Urinary bladder (tissue), 4 donors: ENCODE results near the gene ADAM10. TPM values are rescaled to one million over a fixed set of nuclear protein-coding genes. Genes with fewer than 3 reads are reported as not detected.

Experiments
- DNase-seq: peaks from one replicate; pipeline ENCODE4 v3.0.0-alpha.2; 2015; ENCODE audit errors: extremely low spot score
- H3K27ac ChIP-seq: one replicate; pipeline ENCODE4 v1.5.1; 2013; ENCODE audit warnings: low read depth, mild to moderate bottlenecking, moderate library complexity
- H3K36me3 ChIP-seq: one replicate; pipeline ENCODE4 v1.6.1; 2013; ENCODE audit warnings: mild to moderate bottlenecking, moderate library complexity; ENCODE audit not compliant: insufficient read depth
- H3K4me1 ChIP-seq: one replicate; pipeline ENCODE4 v1.6.1; 2013; ENCODE audit warnings: mild to moderate bottlenecking, moderate library complexity; ENCODE audit not compliant: insufficient read depth
- H3K4me3 ChIP-seq: one replicate; pipeline ENCODE4 v1.5.1; 2013; ENCODE audit warnings: low read depth, low read length
- WGBS: extraction: QIAGEN DNeasy Blood & Tissue Kit; methylation state at CpG from one replicate; pipeline ENCODE4 v1.1.7; 2013; 5-methylcytosine and 5-hydroxymethylcytosine counted together
- polyA plus RNA-seq: library from polyadenylated mRNA; stranded (reverse); fragments of 200-250 nt; gene quantifications from one replicate; pipeline ENCODE4 v1.2.3, GENCODE V29; 2013
- total RNA-seq: library from RNA; depleted of rRNA; stranded (reverse); fragments of >200 nt; gene quantifications from one replicate; pipeline ENCODE4 v1.2.3, GENCODE V29; 2014
- donor health status: healthy with polysubstance abuse.
- donor health status: healthy.

The ADAM10 gene
- total and polyA plus RNA-seq, 2 donors = 45.6 to 207 TPM

DNA sequence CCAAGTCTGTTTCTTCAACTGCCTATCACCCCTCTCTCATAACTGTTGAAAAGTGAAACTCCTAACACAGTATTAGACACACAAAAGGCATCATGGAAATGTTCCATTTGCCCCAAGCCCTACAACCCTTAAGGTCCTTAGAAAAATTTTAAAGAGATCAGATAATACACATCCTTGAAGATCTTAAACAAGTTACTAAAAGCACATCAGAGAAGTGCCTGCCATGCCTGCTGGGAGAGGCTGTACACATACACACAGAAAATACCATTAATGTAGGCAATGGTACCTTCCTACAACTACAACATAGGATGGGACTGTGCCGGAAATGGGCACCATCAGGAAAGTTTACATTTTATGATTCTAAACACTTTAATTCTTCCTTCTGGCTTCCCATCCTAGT, 3.3 kb downstream of the ADAM10 start:
- Histone ChIP-seq H3K4me3 (no peak overlapping the region), H3K4me1 (no peaks in the 10 kb centered on the region), H3K36me3 (no peaks in the 10 kb centered on the region), H3K27ac (no peak overlapping the region)
- DNase-seq = no peak
- WGBS = 93% methylated on average over 1 of the region's 1 CpG

DNA sequence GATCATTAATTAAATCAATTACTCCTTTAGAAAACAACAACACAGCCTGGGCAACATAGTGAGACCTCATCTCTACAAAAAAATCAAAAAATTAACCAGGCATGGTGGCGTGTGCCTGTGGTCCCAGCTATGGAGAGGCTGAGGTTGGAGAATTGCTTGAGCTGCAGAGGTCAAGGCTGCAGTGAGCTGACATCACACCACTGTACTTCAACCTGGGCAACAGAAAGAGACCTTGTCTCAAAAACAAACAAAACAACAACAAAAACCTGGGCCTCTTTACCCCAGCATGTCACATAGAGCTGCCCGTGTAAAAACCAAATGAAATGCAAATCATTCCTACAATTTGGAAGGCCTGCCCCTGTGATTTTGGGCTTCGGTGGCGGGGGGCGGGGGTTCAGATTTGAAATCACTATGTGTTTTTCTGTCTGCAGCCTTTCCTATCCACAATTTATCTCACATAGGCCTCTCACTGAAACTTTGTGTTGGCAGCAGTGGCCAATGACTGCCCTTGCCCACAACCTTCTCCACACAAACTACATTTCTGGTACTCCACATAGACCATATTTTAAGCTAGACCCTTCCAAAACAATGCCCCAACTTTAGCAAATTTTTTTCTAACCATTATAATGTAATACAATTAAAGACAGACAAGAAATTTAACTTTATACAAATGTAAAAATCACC, 6.5 kb downstream of the ADAM10 start:
- 87% methylated on average over 5 of the region's 5 CpGs for WGBS
- Histone ChIP-seq H3K4me1 (no peaks in the 10 kb centered on the region), H3K36me3 (no peaks in the 10 kb centered on the region), H3K4me3 (no peak overlapping the region), H3K27ac (no peak overlapping the region)
- DNase-seq = no peak

DNA sequence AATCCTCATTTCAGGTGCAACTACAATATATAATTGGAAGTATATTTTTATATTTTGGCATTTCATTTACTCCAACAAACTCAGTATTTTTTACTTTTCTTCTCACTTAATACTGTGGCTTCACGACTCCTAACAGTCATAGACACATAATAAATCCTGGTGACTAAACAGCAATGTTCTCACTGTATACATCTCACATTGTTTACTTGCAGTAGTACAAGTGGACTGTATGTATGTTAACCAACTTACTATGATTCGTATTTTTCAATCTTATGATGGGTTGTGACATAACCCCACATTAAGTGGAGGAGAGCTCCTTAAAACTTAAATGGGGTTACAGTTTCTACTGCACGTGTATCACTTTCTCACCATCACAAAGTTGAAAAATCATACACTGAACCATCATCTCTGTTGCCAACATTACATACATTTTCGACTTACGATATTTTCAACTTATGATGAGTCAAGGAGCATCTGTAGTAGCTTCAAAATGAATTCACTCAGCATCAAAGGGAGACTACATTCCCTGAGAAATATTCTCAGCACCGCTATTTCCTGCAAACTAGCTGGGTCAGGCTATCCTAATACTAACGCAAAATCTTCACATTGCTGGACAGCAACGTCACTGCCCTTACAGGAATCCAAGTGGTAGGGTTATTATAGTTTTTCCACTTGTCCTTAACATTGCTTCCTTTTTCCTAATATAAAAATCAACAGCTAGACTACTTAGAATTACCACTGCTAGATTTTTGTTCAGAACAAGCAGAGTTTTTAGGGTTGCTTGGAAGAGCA, 7.3 kb downstream of the ADAM10 start:
- Histone ChIP-seq H3K36me3 (no peaks in the 10 kb centered on the region), H3K4me3 (no peak overlapping the region), H3K27ac (no peak overlapping the region), H3K4me1 (no peaks in the 10 kb centered on the region)
- WGBS = 66% methylated on average over 8 of the region's 8 CpGs
- DNase-seq = no peak

DNA sequence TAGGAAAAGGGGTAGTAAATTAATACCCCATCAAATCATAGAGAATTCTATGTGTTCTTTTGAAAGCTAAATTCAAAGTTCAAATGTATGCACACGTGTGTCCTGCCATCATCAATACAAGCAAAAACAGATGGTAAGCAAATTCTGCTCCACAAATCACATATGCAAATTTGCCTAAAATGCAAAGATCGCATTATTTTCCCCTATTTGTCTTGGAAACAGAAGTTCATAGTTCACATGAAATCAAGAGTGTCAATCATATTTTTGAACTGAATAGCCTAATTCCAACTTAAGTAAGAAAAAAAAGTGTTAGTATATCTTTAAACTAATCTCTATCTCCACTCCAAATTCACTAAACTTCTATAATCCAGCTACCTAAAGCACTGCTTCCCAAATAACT, 8.5 kb downstream of the ADAM10 start:
- Histone ChIP-seq H3K36me3 (no peaks in the 10 kb centered on the region), H3K4me3 (no peak overlapping the region), H3K4me1 (no peaks in the 10 kb centered on the region), H3K27ac (no peak overlapping the region)
- no peak for DNase-seq
- WGBS = 87% methylated on average over 2 of the region's 2 CpGs

DNA sequence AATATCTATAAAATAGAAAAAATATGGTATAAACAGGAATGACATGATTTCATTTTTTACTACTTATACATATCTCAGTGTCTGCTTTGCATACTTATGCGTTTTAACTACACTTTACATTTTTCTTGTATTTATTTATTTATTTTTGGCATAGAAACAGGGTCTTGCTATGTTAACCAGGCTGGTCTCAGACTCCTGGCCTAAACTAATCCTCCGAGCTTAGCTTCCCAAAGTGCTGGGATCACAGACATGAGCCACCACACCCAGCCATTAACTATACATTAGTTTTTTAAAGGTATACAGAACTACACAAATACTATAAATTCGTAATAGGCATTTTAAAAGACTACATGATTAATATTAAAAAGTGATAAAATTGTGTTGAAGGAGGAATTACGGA, 9.1 kb downstream of the ADAM10 start:
- Histone ChIP-seq H3K4me3 (no peak overlapping the region), H3K4me1 (no peaks in the 10 kb centered on the region)
- 79% methylated on average over 4 of the region's 4 CpGs for WGBS

DNA sequence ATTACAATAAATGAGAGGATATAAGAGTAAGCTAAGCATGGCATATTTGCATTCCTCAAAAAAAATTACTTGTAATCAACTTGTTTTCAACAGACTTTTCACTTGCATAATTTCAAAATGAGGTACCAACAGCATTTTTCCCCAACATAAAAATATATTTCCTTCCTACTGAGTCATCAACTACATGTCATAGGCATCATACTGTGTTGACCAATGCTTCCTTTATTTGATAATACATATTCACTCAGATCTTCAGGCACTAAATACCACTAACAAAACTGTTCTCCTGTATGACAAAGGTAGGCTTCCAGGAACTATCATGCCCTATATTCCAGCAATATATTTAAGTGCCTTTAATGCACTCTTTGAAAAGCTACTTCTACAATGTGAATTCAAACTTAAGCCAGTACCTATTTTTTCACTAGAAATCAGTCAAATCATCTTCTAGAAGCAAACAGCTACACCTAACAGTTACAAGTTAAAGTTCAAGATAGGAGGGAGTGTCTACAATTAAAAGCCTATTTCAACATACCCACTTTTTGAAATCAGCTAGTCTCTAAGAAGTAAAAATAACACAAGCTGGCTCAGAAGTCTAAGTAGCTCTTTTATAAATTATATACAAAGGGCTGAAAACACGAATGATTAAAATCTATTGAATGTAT, 11.3 kb downstream of the ADAM10 start:
- 73% methylated on average over 1 of the region's 1 CpG for WGBS
- Histone ChIP-seq H3K27ac (no peak overlapping the region), H3K4me1 (peaks cover 1% of the 10 kb centered on the region), H3K4me3 (no peak overlapping the region), H3K36me3 (no peaks in the 10 kb centered on the region)
- DNase-seq = no peak

More for the DNA sequence above, 9.1 kb downstream of the ADAM10 start:
- Histone ChIP-seq H3K36me3 (no peaks in the 10 kb centered on the region), H3K27ac (no peak overlapping the region)
- DNase-seq = no peak

DNA sequence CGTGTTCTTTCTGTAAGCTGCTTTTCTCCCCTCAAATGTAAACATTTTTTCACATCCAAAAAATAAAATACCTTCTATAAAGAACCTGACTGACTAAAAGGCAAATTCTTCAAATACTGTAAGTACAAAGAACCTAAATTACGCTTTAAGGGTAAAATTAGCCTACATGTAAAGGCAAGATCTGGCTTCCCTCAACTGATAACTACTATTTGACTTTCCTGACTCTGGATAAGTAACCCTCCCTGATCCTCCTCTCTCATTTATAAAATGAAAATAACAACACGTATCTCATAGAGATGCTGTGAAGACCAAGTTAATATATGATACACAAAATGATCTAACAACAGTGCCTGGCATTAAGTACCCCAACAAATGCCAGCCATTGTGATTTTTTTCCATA, 12.2 kb downstream of the ADAM10 start:
- peaks cover 1% of the 10 kb centered on the region for H3K4me1 ChIP-seq
- DNase-seq = no peak
- no peak overlapping the region for H3K27ac ChIP-seq
- no peaks in the 10 kb centered on the region for H3K36me3 ChIP-seq
- no peak overlapping the region for H3K4me3 ChIP-seq
- WGBS = 86% methylated on average over 3 of the region's 3 CpGs

DNA sequence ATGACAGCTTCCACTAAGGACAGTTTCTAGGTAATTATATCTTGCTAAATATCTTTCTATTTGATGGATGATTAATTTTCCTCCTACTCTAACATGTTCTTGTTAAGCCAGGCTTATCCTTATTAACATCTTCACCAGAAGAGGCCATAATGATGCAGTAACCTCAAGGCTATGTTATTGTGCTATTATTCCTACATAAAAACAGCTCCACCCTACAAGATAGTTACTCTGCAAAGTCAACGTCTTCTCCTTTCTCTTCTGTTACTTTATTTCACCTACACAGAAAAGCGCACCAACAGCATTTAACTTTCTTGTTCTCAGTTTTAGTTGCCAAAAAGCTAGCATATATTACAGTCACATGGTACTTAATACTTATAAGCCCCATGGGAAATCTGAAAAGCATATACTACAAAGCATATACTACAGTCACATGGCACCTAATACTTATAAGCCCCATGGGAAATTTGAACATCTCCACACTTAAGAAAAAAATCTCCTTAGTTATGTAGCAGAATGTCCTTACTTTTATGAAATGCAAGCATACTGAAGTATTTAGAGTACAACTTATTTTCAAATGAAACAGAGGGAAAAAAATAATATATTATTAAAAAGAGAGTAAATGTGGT, 13.4 kb downstream of the ADAM10 start:
- Histone ChIP-seq H3K27ac (no peak overlapping the region), H3K4me3 (no peak overlapping the region), H3K36me3 (no peaks in the 10 kb centered on the region), H3K4me1 (peaks cover 1% of the 10 kb centered on the region)
- 76% methylated on average over 2 of the region's 2 CpGs for WGBS
- no peak for DNase-seq

DNA sequence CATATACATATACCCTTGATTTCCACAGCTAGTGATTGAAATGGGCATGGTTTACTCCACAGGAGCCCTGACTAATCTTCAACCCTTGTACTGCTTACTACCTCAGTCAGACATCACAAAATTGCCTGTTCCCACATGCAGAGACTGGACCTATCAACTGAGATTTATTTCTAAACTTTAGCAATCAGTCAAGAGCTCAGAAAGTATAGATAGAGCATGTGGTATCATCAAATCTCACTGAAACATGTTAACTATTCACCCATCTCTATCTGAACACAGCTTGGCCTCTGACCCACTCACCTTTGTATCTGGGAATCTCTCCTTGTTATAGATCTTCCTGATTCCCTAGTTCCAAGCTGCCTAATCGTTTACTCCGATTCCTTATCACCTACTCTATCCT, 14.6 kb downstream of the ADAM10 start:
- DNase-seq = no peak
- H3K36me3 ChIP-seq = no peaks in the 10 kb centered on the region
- no peak overlapping the region for H3K4me3 ChIP-seq
- H3K4me1 ChIP-seq = peaks cover 1% of the 10 kb centered on the region
- 55% methylated on average over 2 of the region's 2 CpGs for WGBS
- H3K27ac ChIP-seq = no peak overlapping the region

DNA sequence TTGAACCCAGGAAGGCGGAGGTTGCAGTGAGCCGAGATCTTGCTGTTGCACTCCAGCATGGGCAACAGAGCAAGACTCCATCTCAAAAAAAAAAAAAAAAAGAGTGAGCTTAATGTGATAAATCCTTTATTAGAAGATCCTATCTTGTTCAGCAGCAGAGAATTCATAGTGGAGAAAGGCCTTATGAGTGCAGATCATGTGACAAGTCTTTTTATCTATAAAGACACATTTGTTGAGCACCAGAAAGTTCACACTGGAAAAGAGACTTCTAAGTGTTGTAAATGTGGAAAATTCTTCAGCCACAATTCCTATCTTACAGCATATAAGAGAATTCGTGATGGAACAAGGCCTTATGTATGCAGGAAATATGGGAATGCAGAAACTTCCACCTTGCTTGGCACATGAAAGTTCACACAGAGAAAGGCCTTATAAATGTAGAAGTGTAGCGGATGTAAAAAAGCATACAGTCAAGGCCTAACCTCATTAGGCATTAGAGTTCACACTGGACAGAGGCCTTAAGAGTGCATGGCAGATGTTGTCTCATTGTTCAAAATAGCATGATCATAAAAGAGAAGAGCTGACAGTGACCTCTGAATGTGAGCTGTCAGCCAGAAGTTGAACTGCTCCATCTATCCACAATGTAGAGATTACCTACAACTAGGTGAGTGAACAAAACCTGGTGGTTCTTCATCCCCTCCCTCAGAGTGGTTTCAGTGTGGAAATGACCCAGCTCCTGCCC, 16.7 kb downstream of the ADAM10 start:
- H3K4me3 ChIP-seq = no peak overlapping the region
- 96% methylated on average over 4 of the region's 4 CpGs for WGBS
- no peaks in the 10 kb centered on the region for H3K36me3 ChIP-seq
- H3K4me1 ChIP-seq = peaks cover 1% of the 10 kb centered on the region
- no peak overlapping the region for H3K27ac ChIP-seq
- DNase-seq = no peak

DNA sequence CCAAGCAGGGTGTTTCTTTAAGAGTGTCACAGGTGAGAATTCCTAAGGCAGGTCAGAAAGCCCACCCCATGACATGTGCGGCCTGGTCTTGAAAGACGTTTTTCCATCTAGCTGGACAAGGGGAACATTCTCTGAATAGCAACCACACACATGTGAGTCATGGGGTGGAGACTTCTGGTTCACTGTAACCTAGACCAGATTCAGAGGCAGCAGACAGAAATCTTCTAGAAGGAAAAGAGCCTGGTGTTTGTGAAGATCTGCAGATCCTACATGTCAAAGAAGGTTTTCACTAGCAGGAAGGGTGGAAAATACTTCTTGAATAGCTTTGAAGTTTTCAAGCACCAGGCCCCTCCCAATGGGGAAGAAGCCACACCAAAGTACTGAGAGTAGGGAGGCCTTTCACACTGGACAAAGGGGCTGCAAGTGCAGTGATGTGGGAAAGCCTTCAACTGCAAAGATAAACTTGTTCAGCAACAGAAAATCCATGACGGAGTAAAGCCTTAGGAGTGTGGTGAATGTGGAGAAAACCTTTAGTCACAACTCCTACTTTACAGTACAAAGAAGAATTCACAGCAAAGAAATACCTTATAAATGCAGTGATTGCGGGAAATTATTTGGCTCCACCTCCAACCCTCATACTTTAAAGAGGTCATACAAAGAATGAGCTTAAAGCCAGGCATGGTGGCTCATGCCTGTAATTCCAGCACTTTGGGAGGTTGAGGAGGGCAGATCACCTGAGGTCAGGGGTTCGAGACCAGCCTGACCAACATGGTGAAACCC, 17.6 kb downstream of the ADAM10 start:
- H3K27ac ChIP-seq = no peak overlapping the region
- 82% methylated on average over 5 of the region's 5 CpGs for WGBS
- H3K4me3 ChIP-seq = no peak overlapping the region
- H3K4me1 ChIP-seq = peaks cover 1% of the 10 kb centered on the region
- no peak for DNase-seq
- no peaks in the 10 kb centered on the region for H3K36me3 ChIP-seq

DNA sequence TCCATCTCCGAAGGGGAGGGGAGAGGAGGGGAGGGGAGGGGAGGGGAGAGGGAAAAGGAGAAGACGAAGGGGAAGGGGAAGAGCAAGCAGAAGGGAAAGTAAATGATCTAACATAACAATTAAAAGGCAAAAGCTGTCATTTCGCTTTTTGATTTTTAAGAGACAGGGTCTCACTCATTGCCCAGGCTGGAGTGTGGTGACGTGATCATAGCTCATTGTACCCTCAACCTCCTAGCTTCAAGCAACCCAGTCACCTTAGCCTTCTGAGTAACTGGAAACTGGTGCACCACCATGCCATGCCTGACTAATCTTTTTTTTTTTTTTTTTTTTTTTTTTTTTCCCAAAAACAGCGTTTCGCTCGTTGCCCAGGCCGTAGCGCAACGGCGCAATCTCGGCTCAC, 22.6 kb downstream of the ADAM10 start:
- DNase-seq = no peak
- WGBS = 96% methylated on average over 12 of the region's 12 CpGs
- Histone ChIP-seq H3K4me1 (peaks cover 1% of the 10 kb centered on the region), H3K4me3 (no peak overlapping the region), H3K36me3 (no peaks in the 10 kb centered on the region), H3K27ac (no peak overlapping the region)
